GM18867 (cell line): ENCODE measurements around the gene PID1.

Source experiments
- ATAC-seq: cut with Tn5 transposase; IDR thresholded peaks from one replicate; pipeline ENCODE4 v1.9.1; 2021; ENCODE audit warnings: mild to moderate bottlenecking, moderate library complexity; ENCODE audit not compliant: unreplicated experiment

Gene PID1, protein sequence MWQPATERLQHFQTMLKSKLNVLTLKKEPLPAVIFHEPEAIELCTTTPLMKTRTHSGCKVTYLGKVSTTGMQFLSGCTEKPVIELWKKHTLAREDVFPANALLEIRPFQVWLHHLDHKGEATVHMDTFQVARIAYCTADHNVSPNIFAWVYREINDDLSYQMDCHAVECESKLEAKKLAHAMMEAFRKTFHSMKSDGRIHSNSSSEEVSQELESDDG

DNA sequence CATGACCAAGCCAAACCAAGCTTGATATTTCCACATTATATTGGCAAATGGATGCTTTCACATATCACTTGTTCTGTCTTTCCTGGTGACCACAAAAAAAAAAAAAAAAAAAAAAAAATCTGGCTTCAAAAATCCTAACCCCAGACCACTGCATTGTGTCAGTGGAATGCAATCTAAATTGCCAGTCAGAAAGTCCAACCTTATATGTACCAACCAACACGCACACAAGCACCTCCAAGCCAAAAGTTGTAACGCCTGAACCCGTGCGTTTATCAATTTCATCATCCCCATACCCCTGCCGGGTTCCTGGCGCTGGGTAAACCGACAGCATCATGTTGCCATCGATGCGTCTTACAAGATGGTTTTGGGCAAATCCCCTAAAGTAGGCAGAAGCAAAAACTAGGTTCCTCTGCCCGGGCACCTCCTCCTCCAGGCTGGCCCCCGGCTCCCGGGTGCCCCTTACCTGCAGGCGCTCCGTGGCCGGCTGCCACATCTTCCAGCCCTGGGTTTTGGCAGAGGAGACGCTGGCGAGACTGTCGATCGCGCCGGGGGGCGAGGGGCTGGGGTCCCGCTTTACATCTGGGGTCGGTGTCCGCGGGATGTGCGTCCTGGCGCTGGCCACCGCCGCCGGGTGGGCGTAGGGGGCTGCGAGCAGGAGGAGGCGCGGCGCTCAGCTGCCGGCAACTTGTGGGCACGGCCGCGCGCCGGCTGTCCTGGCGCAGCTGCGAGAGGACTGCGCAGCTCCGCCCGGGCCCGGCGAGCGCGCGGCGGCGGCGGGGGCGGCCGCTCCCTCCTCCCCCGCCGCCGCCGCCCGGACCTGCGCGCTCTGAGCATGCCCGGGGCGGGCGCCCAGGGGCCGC is at the start of gene PID1:
Gene PID1, minus strand, starts transcription at position 737 of the 860 bp plus-strand sequence. Its CDS starts 244 bp downstream, at position 493.
- no peak for ATAC-seq

DNA sequence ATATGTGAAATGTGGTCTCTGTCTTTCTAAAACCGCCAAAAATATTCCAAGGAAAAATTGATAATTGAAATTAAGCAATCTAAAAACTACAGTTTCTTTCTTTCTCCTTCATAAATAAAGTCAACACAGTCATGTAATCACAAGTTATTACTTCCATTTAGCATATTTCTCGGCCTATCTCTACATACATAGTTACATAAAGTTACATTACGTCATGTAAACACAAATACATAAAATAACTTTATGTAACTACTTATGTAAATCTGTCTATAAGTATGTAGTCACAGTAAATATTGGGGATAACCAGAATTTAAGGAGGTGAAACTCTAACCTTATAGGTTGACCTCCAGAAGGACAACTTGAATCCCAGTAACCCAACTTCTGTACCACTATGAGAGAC is 48.5 kb upstream of the PID1 start:
- ATAC-seq: no peak

DNA sequence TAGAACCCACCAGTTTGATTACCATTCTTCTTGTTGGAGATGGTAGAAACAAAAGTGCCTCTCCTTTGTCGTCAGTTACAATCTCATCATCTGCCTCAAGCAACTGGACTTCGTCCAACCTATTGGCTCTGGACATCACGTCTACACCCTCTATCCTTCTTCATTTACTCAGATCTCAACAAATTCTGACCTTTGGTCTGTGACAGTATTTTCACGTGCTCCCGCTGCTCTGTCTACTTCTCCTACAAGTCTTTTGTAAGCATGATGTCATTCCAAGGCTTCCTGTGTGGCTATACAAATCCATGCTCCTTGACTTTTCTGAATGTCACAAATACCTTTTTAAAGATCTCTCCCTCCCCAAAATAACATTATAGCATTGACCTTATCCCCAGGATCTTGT is 43.0 kb upstream of the PID1 start:
- no peak for ATAC-seq

DNA sequence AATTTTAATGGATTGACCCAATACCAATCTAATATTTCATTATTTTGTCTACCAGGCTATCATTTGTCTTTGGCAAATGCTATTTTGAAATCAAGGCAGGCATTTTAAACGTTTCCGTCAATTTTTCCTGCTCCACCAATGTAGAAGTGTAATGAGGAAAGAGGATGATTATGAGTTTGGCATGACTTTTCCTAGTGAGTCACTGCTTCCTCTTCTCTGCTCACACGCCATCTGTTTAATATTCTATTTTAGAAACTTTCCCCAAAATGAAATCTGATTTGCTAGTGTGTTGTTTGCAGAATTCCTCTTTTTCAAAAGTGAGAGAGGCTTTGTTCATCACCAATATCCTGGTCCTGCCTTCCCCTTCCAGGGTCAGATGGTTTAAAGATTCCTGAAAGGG is 42.5 kb upstream of the PID1 start:
- ATAC-seq: no peak

DNA sequence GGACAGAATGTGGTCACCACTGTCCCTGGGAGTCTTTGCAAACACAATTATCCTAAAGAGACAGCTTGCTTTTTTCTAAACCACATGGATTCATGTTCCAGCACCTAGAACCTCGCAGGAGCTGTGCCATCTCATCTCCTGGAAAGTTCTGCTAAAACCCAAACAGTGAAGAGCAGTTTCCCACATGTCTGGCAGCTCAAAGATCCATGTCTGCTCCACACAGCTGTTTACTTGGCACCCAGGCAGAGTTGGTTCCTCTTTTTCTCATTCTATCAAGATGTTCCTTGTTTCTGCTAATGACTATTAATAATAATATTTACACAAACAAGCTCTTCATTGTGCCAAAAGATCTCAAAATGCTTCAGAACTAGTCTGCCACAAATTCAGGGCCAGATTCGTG is 30.1 kb upstream of the PID1 start:
- ATAC-seq: no peak

DNA sequence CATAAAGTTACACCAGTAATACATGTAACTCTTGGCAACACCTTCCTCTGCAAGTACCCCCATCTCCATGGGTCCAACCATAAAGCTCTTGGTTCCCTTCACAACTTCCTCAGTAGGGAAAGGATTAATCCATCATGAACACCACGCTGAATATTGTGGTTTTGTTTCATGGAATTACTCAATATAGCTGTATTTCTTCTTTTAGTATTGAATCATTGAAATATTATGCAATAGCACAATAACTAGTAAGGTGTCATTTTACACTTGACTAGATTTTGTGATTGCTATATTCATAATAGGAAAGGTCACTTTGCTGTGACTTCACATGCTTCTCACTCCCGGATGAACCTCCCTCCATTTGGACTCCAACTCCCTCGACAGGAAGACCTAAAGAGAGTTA is 29.7 kb upstream of the PID1 start:
- no peak for ATAC-seq

DNA sequence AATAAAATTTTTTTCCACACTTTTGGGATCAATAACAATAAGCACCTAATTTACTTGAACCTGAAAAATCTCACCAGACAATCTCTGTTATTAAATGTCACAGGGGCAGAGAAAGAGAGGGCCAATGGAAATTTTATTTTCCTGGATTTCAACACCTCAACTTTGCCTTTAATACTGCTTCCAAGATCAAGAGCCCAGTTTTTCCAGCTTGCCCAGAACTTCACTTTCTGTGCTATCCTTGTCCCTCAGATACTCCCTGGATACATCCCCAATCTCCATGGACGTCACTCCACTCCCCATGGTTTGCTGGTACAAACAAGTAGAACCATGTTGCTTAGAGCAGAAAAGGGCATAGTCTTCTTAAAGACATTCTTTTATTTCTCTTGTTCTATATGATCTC is 29.3 kb upstream of the PID1 start:
- no peak for ATAC-seq

DNA sequence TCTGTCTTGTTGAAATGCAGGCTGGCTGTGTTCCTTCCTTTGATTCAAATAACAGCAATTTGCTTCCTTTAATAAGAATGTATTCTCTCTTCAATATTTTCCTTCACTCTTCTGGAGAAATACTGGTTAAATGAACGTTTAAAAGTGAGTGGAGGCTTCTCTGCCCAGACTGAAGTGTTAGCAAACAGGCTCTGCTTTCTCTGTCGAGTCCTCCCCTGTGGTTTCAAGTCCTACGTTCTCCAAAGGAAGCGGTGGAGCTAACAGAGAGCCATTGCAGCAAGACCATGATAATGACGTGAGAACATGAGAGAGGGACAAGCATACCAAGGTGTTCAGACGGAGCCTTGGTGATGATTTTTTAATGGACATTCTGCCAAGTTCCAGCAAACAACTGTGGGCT is 26.2 kb upstream of the PID1 start:
- ATAC-seq: peak; percentile 45

DNA sequence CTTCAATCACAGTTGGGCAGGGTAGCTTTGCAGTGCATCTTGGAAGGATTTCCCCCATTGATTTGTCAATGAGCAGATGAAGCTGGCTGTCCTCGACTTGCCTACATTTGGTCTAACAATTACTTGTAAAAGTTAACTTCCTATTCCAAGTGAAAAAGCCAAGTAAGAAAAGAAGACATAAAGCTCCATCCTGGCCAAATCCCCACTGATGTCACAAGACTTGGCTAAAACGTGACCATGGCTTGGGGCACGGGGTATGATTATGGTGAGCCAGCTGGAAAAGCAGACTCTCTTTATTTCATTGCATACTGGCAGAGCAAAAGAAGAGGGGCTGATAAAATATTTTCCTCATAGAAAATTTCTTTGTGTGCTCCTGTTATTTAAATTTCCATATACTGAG is 25.4 kb upstream of the PID1 start:
- no peak for ATAC-seq

DNA sequence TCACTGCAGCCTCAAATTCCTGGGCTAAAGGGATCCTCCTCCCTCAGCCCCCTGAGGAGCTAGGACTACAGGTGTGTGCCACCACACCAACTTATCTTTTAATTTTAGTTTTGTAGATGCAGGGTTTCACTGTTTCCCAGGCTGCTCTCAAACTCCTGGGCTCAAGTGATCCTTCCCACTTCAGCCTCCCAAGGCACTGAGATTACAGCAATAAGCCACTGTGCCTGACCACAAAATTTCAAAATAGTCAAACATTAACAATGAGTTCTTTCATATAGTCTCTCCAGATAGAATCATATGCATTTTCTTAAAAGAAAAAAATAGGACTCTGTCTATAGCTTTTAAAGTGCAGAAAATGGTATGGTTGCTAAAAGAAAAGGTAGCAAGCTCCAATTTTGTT is 24.9 kb upstream of the PID1 start:
- no peak for ATAC-seq

DNA sequence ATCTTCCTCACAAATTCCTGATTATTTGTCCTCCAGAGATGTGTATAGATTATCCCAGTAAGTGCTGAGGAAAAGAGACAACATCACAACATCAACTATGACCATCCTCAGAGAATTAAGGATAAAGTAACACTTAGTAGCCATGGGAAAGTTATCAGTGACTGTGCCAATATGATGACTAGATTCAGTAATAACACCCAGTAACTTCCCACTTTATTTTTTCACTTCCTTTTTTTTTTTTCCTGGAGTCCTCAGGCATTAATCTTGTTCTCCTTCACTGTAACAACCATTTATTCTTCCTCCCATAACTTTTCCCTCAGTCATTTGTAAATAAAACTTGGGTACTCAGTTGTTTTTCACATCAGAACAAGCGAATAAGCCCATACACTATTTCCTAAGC is 16.7 kb upstream of the PID1 start:
- no peak for ATAC-seq

DNA sequence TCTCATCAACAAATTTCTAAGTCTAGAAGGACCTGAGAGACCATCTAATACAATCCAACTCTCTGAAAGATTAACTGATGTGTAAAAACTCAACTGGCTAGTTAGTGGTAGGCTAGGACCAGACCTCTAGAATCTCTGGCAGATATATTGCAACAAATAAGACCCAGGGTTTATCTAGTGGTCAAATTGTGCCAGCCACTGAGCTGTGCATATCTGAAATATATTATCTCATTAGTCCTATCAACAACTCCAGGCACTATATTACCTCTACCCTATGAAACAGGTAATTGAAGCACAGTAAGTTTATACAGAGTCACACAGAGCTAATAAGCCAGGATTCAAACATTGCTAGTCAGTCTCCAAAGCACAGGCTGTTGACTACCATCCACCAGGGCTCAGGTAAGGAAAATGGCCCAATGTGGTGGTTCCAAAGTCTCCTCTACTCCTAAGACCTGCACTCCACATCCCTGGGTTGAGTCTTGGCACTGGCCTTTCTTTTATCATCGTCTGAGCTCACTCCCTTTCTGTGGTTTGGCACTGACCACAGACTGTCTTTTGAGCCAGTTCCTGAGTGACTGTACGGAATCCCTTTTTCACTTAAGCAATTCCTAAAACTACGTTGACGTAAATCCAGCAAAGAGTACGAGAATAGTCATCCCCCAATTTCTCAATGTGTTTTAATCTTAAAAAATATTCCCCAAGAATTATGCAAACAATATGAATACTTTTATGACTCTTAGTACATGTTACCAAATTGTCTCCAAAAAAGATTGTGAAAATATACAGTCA is 11.9 kb upstream of the PID1 start:
- ATAC-seq: no peak

DNA sequence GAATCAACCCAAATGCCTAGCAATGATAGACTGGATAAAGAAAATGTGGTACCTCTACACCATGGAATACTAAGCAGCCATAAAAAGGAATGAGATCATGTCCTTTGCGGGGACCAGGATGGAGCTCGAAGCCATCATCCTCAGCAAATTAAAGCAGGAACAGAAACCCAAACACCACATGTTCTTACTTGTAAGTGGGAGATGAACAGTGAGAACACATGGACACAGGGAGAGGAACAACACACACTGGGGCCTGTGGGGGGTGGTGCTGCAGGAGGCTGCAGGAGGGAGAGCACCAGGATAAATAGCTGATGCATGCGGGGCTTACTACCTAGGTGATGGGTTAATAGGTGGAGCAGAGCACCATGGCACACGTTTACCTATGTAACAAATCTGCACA is 8.4 kb upstream of the PID1 start:
- ATAC-seq: no peak

DNA sequence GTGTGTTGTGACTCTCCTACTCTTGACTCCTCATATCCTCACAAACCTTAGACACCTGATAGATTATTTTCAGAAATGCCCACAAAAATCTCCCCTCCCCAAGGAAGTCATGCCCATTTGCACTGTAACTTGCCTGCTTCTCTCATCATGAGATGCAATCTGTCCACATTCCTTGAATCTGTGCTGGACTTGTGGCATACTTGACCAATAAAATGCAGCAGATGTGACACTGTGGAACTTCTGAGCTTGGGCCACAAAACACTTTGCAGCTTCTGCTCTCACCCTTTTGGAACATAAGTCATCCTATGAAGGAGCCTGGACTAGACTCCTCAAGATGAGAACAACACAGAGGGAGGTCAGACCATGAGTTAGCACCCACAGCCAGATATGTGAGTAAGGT is 4.4 kb upstream of the PID1 start:
- ATAC-seq: no peak

DNA sequence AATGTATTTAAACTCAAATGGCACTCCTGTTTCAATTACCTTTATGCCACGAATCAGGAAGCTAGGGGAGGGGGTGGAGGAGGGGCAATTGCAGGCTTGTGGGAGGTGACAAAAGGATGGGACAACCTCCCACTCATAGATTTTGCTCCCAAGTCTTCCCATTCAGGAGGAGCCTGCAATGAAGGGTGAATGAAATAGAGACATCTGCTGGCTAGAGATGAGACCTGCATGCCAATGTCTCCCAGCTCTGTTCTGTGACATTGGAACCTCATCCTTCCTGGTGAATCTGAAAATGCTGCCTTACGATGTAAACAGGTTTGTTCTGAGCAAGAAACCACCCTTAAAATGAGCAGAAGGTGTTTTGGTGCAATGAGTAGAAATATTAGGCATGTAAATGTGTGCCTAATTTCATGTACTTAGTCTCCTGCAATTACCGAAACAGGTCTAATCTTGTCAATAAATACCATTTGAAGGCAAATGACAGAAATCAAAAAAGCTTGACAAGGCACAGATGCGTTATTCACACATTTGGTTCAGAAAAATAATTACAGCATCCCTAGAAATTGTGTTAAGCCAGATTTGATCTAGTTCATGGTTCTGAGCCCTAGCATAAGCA is 2.7 kb upstream of the PID1 start:
- ATAC-seq: peak; percentile 86

DNA sequence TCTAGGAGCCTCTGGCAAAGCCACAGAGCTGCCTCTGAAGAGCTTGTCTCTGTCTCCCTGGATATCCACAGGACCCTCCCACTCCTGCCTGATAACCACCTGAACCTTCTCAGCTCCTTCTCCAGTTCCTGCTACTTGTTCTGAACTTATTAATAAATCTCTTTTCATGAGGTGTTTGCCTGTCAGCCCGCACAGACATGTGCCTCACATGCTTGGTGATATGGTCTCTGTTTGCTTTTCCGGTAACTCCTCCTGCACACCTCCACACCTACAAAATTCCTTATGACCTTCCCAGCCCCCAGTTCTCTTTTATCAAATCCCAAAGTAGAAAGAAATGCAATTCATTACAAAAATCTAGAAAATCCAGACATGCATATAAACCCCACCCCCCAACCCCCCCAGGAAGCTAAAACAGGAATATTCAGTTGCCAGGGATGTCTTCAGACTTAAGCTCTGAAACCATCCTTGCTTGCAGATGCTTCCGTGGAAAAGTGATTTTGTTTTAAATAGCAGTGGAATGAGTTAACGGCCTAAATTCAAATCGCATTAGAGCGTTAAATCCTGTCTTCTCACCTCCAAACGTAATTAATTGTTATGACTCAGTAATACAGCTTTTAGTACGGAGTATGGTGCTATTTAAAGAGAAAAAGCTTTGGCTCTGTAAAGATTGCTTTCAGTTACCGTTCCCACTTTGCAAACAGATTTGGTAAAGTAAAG is 2.1 kb upstream of the PID1 start:
- ATAC-seq: peak; percentile 17

DNA sequence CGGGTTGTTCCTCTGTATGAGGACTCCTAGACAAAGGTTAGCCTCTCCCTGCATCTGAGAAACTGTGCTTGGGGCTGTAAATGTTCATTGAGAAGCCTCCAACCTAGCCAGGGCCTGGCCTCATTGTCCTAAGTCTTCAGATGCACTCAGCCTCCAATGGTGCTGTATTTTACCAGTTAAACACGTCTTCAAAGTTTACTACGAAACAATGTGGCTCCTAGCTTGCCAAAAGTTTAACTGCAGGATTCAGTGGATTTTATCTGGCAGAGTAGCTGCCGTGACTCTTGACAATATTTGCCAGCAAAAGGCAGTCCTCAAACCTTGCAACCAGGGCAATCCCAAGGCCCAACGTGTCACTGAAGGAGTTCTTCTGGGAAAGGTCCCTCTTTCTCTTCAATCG is 1.1 kb downstream of the PID1 start:
- ATAC-seq: no peak

DNA sequence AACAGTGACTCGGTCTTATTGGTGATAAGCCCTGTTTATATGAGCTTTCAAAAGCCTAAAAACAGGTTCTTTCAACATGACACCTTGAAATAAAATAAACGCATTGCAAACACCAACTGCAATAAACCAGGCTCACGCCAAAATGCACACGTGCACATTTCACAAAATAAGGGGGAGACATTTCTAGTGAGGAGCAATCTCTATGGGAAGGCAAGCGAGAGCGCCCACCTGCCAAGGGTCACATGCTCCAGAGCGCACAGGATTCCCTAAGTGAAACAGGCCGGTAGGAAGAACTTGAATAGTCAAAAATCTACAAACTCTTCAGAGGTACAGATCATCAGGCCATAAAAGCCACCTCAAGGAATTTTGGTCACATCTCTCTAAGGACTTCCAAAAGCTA is 1.9 kb downstream of the PID1 start:
- ATAC-seq: no peak

DNA sequence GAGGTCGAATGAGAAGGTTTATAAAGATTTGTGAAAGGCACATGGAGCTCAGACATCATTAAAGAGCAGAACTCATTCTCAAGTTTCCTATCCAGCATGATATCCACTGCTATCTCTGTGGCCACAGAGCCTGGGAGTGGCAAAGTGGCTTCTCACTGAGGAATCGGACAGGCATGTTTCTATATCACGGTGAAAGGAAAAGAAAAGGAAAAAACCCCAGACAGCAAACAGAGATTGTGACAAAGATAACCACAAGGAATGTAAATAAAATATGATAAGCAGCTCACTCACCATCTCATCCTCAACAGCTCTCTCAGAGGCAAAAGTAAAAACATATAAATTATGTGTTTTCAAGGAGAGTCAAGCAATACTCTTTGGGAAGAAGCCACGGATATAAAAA is 2.5 kb downstream of the PID1 start:
- ATAC-seq: no peak

DNA sequence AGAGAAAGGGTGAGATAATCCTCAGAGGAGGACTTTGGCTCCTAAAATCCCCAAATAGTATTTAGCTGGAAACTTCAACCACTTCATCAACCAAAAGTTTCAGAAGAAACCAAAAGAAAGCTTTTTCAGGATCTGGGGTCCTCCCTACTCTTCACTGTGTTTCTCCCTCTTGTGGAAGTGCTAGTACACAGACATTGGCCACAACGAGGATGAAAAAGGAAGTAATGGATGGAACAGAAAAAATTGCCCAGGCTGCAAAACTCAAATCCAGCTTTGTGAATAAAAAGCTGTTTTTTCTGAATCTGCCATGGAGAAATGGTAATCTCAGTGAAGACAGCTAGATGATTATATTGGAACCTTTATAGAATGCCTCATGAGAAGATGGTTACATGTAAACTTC is 4.0 kb downstream of the PID1 start:
- no peak for ATAC-seq

DNA sequence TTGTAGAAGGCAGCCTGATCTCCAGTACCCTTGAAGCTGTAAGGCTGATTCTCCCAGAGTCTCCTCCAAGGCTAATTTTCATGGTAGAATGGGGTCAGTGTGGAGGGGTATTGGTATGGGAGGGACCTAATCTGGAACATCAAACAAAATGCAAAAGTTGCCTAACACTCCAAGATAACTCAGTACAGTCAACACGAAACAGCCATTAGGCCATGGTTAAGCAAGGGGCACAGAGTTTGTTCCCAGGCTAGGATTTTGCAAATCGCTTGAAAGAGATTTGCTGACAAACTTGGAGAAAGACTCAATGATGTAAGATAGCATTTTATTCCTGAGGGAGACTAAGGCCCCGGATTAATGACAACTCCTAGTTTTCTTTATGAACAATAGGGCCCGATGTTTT is 5.4 kb downstream of the PID1 start:
- no peak for ATAC-seq
